Measurements from ENCODE around the gene CYTH1.

CYTH1 gene

DNA sequence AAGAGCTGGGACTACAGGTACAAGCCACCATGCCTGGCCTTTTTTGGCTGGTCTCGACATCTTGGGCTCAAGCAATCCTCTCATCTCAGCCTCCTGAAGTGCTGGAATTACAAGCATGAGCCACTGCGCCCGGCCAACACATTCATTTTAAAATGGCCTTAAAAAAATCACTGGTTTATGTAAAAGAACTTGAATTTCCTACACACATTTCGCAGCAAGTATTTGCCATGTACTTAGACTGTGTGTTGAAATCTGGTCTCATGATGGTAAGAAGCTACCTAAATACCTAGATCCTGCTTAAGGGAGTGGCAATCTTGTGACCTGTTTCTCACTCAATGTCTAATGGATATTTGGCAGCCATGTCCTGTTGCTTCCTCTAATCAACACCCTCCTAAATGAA lies 8.5 kb upstream of the CYTH1 start:
- no peak for TF ChIP-seq CTCF (IDR thresholded peaks at IDR 0.05; ENCODE audit: insufficient read depth, low read length, poor library complexity, severe bottlenecking)
- no peak for DNase-seq (ENCODE audit: extremely low read depth, insufficient read length)
- Histone ChIP-seq H3K36me3 (ENCODE audit: control insufficient read depth, insufficient read depth, low read length) (peaks cover 14% of the 10 kb centered on the region), H3K4me3 (replicated peaks; ENCODE audit: low read depth, low read length) (no peak overlapping the region), H3K27me3 (replicated peaks; ENCODE audit: control insufficient read depth, insufficient read depth, low read length) (no peaks in the 10 kb centered on the region)

DNA sequence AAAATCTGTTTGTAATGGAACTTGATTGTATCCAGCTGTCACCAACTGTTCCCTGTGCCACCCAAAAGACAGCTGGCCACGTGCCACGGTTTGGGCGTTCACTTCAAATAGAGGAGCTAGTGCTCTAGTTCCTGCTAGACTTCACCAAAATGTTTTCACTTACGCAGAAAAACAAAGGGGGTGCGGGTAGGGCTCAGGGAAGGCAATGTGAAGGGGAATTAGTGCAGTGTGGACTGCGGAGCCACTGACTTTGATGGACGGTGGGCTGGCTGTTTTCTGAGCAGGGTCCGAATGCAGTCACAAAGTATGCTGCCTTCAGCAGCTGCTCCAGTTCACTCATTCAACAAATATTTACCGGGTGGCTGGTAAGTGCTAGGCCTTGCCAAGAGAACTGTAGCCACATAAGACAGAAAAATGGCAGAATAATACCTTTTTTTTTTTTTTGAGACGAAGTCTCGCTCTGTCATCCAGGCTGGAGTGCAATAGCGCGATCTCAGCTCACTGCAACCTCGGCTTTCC lies 7.6 kb upstream of the CYTH1 start:
- Histone ChIP-seq H3K4me3 (replicated peaks; ENCODE audit: low read depth, low read length) (no peak overlapping the region), H3K36me3 (ENCODE audit: control insufficient read depth, insufficient read depth, low read length) (peaks cover 9% of the 10 kb centered on the region), H3K27me3 (replicated peaks; ENCODE audit: control insufficient read depth, insufficient read depth, low read length) (no peaks in the 10 kb centered on the region)
- TF ChIP-seq CTCF (IDR thresholded peaks at IDR 0.05; ENCODE audit: insufficient read depth, low read length, poor library complexity, severe bottlenecking) = no peak
- DNase-seq (ENCODE audit: extremely low read depth, insufficient read length) = no peak

- no peak overlapping the region for H3K4me3 ChIP-seq (replicated peaks; ENCODE audit: low read depth, low read length)
- TF ChIP-seq CTCF (IDR thresholded peaks at IDR 0.05; ENCODE audit: insufficient read depth, low read length, poor library complexity, severe bottlenecking) = no peak
- no peaks in the 10 kb centered on the region for H3K27me3 ChIP-seq (replicated peaks; ENCODE audit: control insufficient read depth, insufficient read depth, low read length)
- no peak for DNase-seq (ENCODE audit: extremely low read depth, insufficient read length)
- peaks cover 7% of the 10 kb centered on the region for H3K36me3 ChIP-seq (ENCODE audit: control insufficient read depth, insufficient read depth, low read length)
Observed at GRCh38 chr17:78789149-78789662, 7.1 kb upstream of the CYTH1 start.

- DNase-seq (ENCODE audit: extremely low read depth, insufficient read length) = no peak
- no peak for TF ChIP-seq CTCF (IDR thresholded peaks at IDR 0.05; ENCODE audit: insufficient read depth, low read length, poor library complexity, severe bottlenecking)
- peaks cover 4% of the 10 kb centered on the region for H3K36me3 ChIP-seq (ENCODE audit: control insufficient read depth, insufficient read depth, low read length)
- no peak overlapping the region for H3K4me3 ChIP-seq (replicated peaks; ENCODE audit: low read depth, low read length)
- H3K27me3 ChIP-seq (replicated peaks; ENCODE audit: control insufficient read depth, insufficient read depth, low read length) = no peaks in the 10 kb centered on the region
Observed at GRCh38 chr17:78788451-78788850, 6.4 kb upstream of the CYTH1 start.

DNA sequence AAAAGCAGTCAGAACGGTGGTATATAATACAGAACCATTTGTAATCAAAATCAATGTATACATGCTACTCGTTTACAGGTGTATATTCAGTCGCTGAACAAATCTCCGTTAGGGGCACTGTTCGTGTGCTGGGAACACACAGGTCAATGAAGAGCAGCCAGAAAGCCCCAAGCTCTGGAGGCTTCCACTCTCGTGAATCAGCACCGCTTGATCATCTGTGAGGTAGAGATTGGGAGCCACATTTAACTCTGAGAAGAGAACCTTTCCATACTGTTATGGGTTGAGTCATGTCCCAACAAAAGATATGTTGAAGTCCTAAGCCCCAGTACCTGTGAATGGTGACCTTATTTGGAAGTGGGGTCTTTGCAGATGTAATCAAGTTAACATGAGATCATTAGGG lies 5.4 kb upstream of the CYTH1 start:
- Histone ChIP-seq H3K27me3 (replicated peaks; ENCODE audit: control insufficient read depth, insufficient read depth, low read length) (no peaks in the 10 kb centered on the region), H3K36me3 (ENCODE audit: control insufficient read depth, insufficient read depth, low read length) (no peaks in the 10 kb centered on the region), H3K4me3 (replicated peaks; ENCODE audit: low read depth, low read length) (no peak overlapping the region)
- DNase-seq (ENCODE audit: extremely low read depth, insufficient read length) = no peak
- peak; percentile 13 for TF ChIP-seq CTCF (IDR thresholded peaks at IDR 0.05; ENCODE audit: insufficient read depth, low read length, poor library complexity, severe bottlenecking)

GRCh38 chr17:78785663-78786057 lies 3.6 kb upstream of the CYTH1 start:
- no peak for TF ChIP-seq CTCF (IDR thresholded peaks at IDR 0.05; ENCODE audit: insufficient read depth, low read length, poor library complexity, severe bottlenecking)

More at GRCh38 chr17:78785663-78786057, 3.6 kb upstream of the CYTH1 start:
- no peak overlapping the region for H3K4me3 ChIP-seq (replicated peaks; ENCODE audit: low read depth, low read length)
- no peaks in the 10 kb centered on the region for H3K27me3 ChIP-seq (replicated peaks; ENCODE audit: control insufficient read depth, insufficient read depth, low read length)
- DNase-seq (ENCODE audit: extremely low read depth, insufficient read length) = no peak
- H3K36me3 ChIP-seq (ENCODE audit: control insufficient read depth, insufficient read depth, low read length) = no peaks in the 10 kb centered on the region
